ENCODE data around the gene TEX261. TPM values are rescaled to one million over a fixed set of nuclear protein-coding genes. Genes with fewer than 3 reads are reported as not detected.
"Not testable (repeated sequence)": the region's sequence is repeated elsewhere in the genome, so short reads cannot be mapped to it uniquely, and the experiment has no call there.

Gene TEX261
- total RNA-seq, 3 donors from 2014 or later, result 78.6 to 89.6 (median 79.5) TPM

GRCh38 chr2:71004857-71005256 lies 10.2 kb upstream of the TEX261 start:
- Mint-ChIP-seq H3K27me3 (ENCODE audit: low read depth) (peaks cover 21% of the 10 kb centered on the region), H3K4me1 (ENCODE audit: low read depth) (peaks cover 8% of the 10 kb centered on the region), H3K36me3 (ENCODE audit: insufficient read depth) (no peaks in the 10 kb centered on the region), H3K9me3 (no peaks in the 10 kb centered on the region), H3K4me3 (no peak overlapping the region)
- ATAC-seq, result no peak
- DNase-seq, result no peak

- no peaks in the 10 kb centered on the region for H3K36me3 Mint-ChIP-seq (ENCODE audit: insufficient read depth)
- peaks cover 10% of the 10 kb centered on the region for H3K4me1 Mint-ChIP-seq (ENCODE audit: low read depth)
- ATAC-seq, result no peak
- no peak for DNase-seq
- no peaks in the 10 kb centered on the region for H3K9me3 Mint-ChIP-seq
- H3K27me3 Mint-ChIP-seq (ENCODE audit: low read depth), result peaks cover 16% of the 10 kb centered on the region
- H3K4me3 Mint-ChIP-seq, result no peak overlapping the region
Measured at GRCh38 chr2:71003966-71004755, 9.5 kb upstream of the TEX261 start.

GRCh38 chr2:71003396-71003795 lies 8.7 kb upstream of the TEX261 start:
- Mint-ChIP-seq H3K27me3 (ENCODE audit: low read depth) (peaks cover 11% of the 10 kb centered on the region), H3K36me3 (ENCODE audit: insufficient read depth) (no peaks in the 10 kb centered on the region), H3K9me3 (no peaks in the 10 kb centered on the region), H3K4me3 (no peak overlapping the region), H3K4me1 (ENCODE audit: low read depth) (peaks cover 10% of the 10 kb centered on the region)
- no peak for DNase-seq
- ATAC-seq, result no peak

- Mint-ChIP-seq H3K9me3 (no peaks in the 10 kb centered on the region), H3K4me3 (no peak overlapping the region), H3K36me3 (ENCODE audit: insufficient read depth) (no peaks in the 10 kb centered on the region), H3K27me3 (ENCODE audit: low read depth) (peaks cover 6% of the 10 kb centered on the region), H3K4me1 (ENCODE audit: low read depth) (peaks cover 10% of the 10 kb centered on the region)
- ATAC-seq (no peak), DNase-seq (no peak)
Measured at GRCh38 chr2:71001981-71002570, 7.4 kb upstream of the TEX261 start.

- no peak for ATAC-seq
- DNase-seq, result no peak
- Mint-ChIP-seq H3K9me3 (no peaks in the 10 kb centered on the region), H3K27me3 (ENCODE audit: low read depth) (peaks cover 4% of the 10 kb centered on the region), H3K36me3 (ENCODE audit: insufficient read depth) (no peaks in the 10 kb centered on the region), H3K4me1 (ENCODE audit: low read depth) (peaks cover 10% of the 10 kb centered on the region), H3K4me3 (no peak overlapping the region)
Measured at GRCh38 chr2:71001592-71001927, 6.9 kb upstream of the TEX261 start.

GRCh38 chr2:71000780-71001591 lies 6.3 kb upstream of the TEX261 start:
- peaks cover 4% of the 10 kb centered on the region for H3K27me3 Mint-ChIP-seq (ENCODE audit: low read depth)
- H3K4me1 Mint-ChIP-seq (ENCODE audit: low read depth), result peaks cover 10% of the 10 kb centered on the region
- no peaks in the 10 kb centered on the region for H3K9me3 Mint-ChIP-seq
- DNase-seq (peak; percentile 77), ATAC-seq (peak; percentile 97 to 99)
- H3K4me3 Mint-ChIP-seq, result peak overlapping the region; percentile 70
- no peaks in the 10 kb centered on the region for H3K36me3 Mint-ChIP-seq (ENCODE audit: insufficient read depth)

- DNase-seq; H3K27me3 Mint-ChIP-seq (ENCODE audit: low read depth); H3K36me3 Mint-ChIP-seq (ENCODE audit: insufficient read depth); ATAC-seq; H3K4me3 Mint-ChIP-seq; H3K9me3 Mint-ChIP-seq: not testable (repeated sequence)
- H3K4me1 Mint-ChIP-seq (ENCODE audit: low read depth), result peaks cover 17% of the 10 kb centered on the region
Measured at GRCh38 chr2:70999931-71000330, 5.3 kb upstream of the TEX261 start.

- Mint-ChIP-seq H3K27me3 (ENCODE audit: low read depth) (no peaks in the 10 kb centered on the region), H3K4me3 (no peak overlapping the region), H3K4me1 (ENCODE audit: low read depth) (peaks cover 17% of the 10 kb centered on the region), H3K9me3 (no peaks in the 10 kb centered on the region), H3K36me3 (ENCODE audit: insufficient read depth) (no peaks in the 10 kb centered on the region)
- DNase-seq (no peak), ATAC-seq (no peak)
Measured at GRCh38 chr2:70999362-70999761, 4.7 kb upstream of the TEX261 start.

- DNase-seq; H3K27me3 Mint-ChIP-seq (ENCODE audit: low read depth); H3K36me3 Mint-ChIP-seq (ENCODE audit: insufficient read depth); H3K4me3 Mint-ChIP-seq; H3K9me3 Mint-ChIP-seq; ATAC-seq: not testable (repeated sequence)
- H3K4me1 Mint-ChIP-seq (ENCODE audit: low read depth), result peaks cover 17% of the 10 kb centered on the region
Measured at GRCh38 chr2:70998885-70999284, 4.2 kb upstream of the TEX261 start.

GRCh38 chr2:70995426-70995729 lies 705 bp upstream of the TEX261 start:
- Mint-ChIP-seq H3K27me3 (ENCODE audit: low read depth) (no peaks in the 10 kb centered on the region), H3K4me1 (ENCODE audit: low read depth) (peaks cover 27% of the 10 kb centered on the region), H3K9me3 (no peaks in the 10 kb centered on the region), H3K36me3 (ENCODE audit: insufficient read depth) (peaks cover 8% of the 10 kb centered on the region), H3K4me3 (peak overlapping the region; percentile 85)
- ATAC-seq (peak; percentile 28 to 44), DNase-seq (peak; percentile 51)

GRCh38 chr2:70994009-70994698 lies 519 bp downstream of the TEX261 start:
- H3K36me3 Mint-ChIP-seq (ENCODE audit: insufficient read depth), result peaks cover 10% of the 10 kb centered on the region
- H3K4me3 Mint-ChIP-seq, result peak overlapping the region; percentile 99
- H3K27me3 Mint-ChIP-seq (ENCODE audit: low read depth), result no peaks in the 10 kb centered on the region
- no peaks in the 10 kb centered on the region for H3K9me3 Mint-ChIP-seq
- ATAC-seq (peak; percentile 35 to 49), DNase-seq (peak; percentile 24)
- peaks cover 24% of the 10 kb centered on the region for H3K4me1 Mint-ChIP-seq (ENCODE audit: low read depth)

- Mint-ChIP-seq H3K27me3 (ENCODE audit: low read depth) (no peaks in the 10 kb centered on the region), H3K4me3 (peak overlapping the region; percentile 99), H3K9me3 (no peaks in the 10 kb centered on the region), H3K4me1 (ENCODE audit: low read depth) (peaks cover 24% of the 10 kb centered on the region), H3K36me3 (ENCODE audit: insufficient read depth) (peaks cover 16% of the 10 kb centered on the region)
- ATAC-seq (no peak), DNase-seq (no peak)
Measured at GRCh38 chr2:70992945-70993853, 1.5 kb downstream of the TEX261 start.

- H3K4me3 Mint-ChIP-seq, result no peak overlapping the region
- no peaks in the 10 kb centered on the region for H3K9me3 Mint-ChIP-seq
- H3K36me3 Mint-ChIP-seq (ENCODE audit: insufficient read depth), result peaks cover 25% of the 10 kb centered on the region
- DNase-seq (no peak), ATAC-seq (no peak)
- no peaks in the 10 kb centered on the region for H3K27me3 Mint-ChIP-seq (ENCODE audit: low read depth)
- peaks cover 24% of the 10 kb centered on the region for H3K4me1 Mint-ChIP-seq (ENCODE audit: low read depth)
Measured at GRCh38 chr2:70991742-70992141, 2.9 kb downstream of the TEX261 start.

Measured in activated T-cell treated with anti-CD3 and anti-CD28 coated beads, Interleukin-2, amount 50 U/mL, for 4 hours (primary cell).